HG03575 (cell line): Measurements from ENCODE around the gene KRTAP5-5.
"Not testable (repeated sequence)": the region's sequence is repeated elsewhere in the genome, so short reads cannot be mapped to it uniquely, and the experiment has no call there.

Experiments used
- ATAC-seq: cut with Tn5 transposase; IDR thresholded peaks from one replicate; pipeline ENCODE4 v1.9.1; 2021; ENCODE audit not compliant: unreplicated experiment, insufficient number of reproducible peaks, low FRiP score; ENCODE audit errors: extremely low read depth

The KRTAP5-5 gene

GRCh38 chr11:1652771-1653540, 23.4 kb downstream of the KRTAP5-5 start:
- no peak for ATAC-seq

DNA sequence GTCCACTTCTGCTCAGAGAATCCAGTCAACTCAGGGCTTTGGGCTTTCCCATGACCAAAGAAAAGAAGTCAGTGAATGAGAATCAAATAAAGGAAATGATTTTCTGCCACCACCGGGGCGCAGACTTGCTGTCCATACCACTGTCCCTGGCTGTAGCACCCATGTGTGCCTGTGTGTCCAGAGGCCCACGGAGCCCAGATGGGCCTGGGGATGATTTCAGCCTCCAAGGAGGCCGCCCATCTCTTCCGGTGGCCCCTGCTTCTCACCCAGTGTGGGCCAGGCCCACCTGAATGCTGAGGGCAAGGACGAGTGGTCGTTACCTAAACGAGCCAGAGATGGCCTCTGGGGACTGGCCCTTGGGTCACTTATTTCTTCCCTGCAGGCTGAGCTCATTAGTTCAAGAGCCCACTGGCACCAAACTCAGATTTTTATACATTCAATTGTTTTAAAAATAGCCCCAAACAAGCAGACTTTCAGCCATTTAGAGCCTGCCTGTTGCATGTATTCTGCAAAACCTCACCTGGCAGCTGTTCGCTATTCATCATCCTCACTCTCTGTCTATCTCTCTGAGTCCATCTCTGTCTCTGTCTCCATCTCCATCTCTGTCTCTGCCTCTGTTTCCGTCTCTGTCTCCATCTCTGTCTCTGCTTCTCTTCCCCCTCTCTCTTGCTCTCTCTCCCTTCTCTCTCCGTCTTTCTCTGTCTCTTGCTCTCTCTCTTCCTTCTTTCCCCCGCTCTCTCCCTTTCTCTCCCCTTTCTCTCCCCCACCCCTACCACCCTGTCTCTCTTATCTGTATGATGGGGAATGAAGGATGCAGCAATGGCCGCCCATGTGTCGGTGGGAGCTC, 24.2 kb downstream of the KRTAP5-5 start:
- no peak for ATAC-seq

DNA sequence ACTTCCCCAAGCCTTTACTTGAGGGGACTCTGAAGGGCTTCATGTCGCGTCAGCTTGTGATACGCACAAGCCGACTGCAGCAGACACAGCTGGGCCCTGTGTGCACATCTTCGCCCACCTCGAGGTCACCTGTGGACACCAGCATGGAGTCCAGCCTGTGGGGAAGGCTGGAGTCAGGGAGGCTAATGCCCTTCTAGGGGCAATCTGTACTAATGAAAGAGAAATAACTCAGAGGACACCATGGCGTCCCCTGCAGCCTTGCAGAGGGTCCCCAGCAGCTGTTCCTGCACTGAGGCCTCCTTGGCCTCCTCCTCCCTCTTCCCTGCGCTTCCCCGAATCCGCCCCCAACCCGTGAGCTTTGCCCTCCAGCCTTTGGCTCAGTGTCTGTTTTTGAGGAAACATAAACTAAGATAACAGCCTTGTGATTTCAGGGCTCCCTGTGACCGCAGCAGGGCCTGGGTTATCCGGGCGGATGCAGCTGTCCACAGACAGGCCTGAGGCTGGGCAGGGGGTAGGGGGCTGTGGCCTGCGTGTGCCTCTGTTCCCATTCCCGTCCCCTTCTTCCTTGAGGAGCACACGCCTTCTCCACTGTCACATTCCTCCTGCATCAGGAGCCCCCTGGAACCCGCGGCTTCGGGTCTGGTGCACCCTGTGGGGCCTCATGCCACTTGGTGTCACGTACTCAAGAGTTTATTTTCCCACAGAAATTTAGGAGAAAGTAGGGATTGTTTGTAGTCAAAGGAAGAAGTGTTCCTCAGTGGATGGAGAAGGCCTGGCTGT, 25.0 kb downstream of the KRTAP5-5 start:
- ATAC-seq = no peak

- no peak for ATAC-seq
Measured at GRCh38 chr11:1655168-1656060, 25.8 kb downstream of the KRTAP5-5 start.

GRCh38 chr11:1656061-1656441, 26.5 kb downstream of the KRTAP5-5 start:
- no peak for ATAC-seq

- no peak for ATAC-seq
Measured at GRCh38 chr11:1656670-1657069, 27.1 kb downstream of the KRTAP5-5 start.

- ATAC-seq = no peak
Measured at GRCh38 chr11:1659506-1659905, 29.9 kb downstream of the KRTAP5-5 start.

DNA sequence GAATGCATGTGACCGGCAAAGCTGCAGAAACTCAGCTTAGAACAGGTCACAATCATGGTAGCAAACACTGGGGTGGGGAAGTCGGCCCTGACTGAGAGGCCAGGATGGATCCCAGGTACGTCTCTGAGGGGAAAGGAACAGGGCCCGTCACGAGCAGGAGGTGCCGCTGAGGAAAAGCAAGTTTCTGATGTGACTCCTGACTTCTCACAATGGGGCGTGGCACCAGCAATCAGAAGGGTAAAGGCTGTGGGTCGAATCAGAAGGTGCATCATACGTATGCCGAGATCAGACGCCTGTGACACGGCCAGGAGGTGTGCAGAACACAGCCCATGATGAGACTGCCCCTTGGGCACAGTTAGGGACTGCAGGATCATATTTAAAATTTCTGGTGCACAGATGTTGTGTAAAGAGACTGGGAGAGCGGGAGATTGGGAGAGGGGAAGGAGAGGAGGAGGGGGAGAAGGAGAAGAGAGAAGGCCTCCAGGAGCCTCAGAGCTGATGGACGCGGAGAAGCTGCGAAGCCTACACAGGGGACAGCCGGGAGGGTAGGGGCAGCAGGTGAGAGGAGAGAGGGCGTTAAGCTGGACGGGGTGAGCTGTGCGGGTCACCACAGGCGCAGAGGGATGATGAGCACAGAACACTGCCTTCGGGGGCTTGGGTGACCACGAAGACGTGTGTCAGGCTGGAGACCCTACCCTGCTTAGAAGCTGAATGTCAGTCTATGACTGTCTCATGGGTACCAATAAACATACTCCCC, 30.7 kb downstream of the KRTAP5-5 start:
- no peak for ATAC-seq

GRCh38 chr11:1661454-1662269, 32.1 kb downstream of the KRTAP5-5 start:
- ATAC-seq = not testable (repeated sequence)

DNA sequence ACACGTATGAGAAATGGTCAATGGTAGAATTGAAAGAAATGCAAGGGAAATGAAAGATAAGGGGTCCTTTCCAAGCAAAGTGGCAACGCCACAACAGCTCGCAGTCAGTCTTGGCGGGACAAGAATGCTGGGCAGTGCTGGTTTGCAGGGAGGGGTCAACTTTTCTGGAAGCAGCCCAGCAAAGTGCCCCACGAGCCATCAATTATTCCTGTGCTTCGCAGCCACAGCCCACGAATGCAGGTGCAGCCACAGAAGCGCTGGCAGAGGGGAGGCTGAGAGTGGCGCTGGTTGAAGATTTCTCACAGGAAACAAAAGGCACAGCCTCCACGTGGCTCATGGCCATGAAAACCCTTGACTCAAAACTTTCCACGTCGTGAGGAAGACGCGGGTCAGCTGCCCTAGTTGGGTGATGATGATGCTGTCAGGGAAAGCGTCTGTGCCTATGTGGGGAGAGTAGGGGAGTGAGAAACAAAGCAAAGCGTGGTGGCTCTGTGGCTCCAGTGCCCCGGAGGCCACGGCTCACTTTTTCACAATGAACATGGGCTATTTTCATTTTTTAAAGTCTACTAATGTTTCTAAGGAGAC, 33.2 kb downstream of the KRTAP5-5 start:
- not testable (repeated sequence) for ATAC-seq

- ATAC-seq = no peak
Measured at GRCh38 chr11:1665313-1665712, 35.7 kb downstream of the KRTAP5-5 start.

- ATAC-seq = no peak
Measured at GRCh38 chr11:1667121-1667850, 37.7 kb downstream of the KRTAP5-5 start.

GRCh38 chr11:1667906-1668305, 38.3 kb downstream of the KRTAP5-5 start:
- ATAC-seq = no peak

- no peak for ATAC-seq
Measured at GRCh38 chr11:1668911-1669473, 39.4 kb downstream of the KRTAP5-5 start.

DNA sequence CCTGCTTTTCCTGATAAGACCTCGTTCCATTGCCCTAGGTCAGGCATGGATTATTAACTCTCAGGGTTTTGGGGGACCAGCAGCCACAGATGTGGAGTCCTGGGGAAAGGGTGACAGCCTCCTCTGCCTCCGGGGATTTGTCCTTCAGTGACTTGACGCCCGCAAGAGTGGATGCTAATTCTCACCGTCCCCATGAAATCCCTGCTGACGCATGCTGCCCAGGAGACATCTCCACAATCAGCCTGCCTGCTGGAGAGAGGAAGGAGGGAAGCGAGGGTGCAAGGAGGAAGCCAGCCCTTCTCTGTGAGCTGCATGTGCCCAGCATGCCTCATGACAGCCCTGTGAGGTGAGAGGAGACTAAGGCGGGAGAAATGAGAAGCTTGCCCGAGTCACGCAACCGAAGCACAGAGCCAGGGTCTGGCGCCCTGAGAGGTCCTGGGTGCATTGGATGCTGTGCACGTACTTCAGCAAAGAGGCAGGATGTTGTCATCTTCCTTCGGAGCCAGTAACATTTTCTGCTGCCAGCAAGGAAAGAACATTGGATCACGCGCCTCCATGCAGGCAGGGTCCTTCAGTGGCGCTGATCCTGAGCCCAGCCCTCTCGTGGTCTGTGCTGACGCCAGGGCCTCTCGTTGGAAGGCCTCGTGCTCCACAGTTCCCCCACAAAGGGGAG, 40.1 kb downstream of the KRTAP5-5 start:
- ATAC-seq = no peak
